AG04449 (cell line): ENCODE measurements around the gene ANKUB1.

Experiments
- CTCF ChIA-PET: fragments of 350-600 bp; formaldehyde crosslinking; extraction: SDS; loops from one replicate; lab custom pipeline; 2021; ENCODE audit warnings: antibody characterized with exemption; lab: Yijun Ruan, JAX
- POLR2A ChIA-PET: fragments of 400-600, 350-600 bp; formaldehyde crosslinking; extraction: SDS; loops from one replicate; lab custom pipeline; 2020; ENCODE audit warnings: antibody characterized with exemption, inconsistent platforms; lab: Yijun Ruan, JAX
- DNase-seq: peaks from one replicate; pipeline ENCODE4 v3.0.0-alpha.2; 2010; ENCODE audit warnings: low read depth, low spot score
- H3K4me3 ChIP-seq: 2 replicates; pipeline ENCODE4 v1.5.1; 2011; ENCODE audit warnings: low read depth, mild to moderate bottlenecking, control low read depth, low read length
- TF ChIP-seq, protein P1 (sequence below): IDR thresholded peaks from one replicate; pipeline ENCODE4 v1.5.1; 2011; ENCODE audit warnings: mild to moderate bottlenecking, moderate library complexity, low read length, control low read depth, inconsistent platforms; ENCODE audit not compliant: insufficient read depth; ENCODE audit errors: missing control alignments

Gene ANKUB1

DNA sequence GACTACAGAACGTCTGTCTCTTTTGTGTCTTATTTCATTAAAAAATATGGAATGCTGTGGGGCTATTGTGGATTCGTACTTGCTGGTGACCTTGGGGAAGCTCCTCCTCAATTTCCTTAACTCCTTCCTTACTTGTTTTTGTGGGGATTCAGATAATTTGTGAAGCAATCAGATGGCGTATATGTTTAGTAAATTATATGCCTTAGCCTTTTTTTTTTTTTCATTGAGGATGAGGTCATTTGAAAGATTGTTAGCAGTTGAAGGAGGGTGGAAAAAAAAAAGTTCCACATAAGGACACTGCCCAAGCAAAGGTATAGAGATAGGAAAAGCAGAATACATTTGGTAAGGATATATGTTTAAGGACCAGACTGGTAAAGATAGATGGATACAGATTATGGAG is 24.0 kb upstream of the ANKUB1 start:
- no peak for DNase-seq
- no peak overlapping the region for H3K4me3 ChIP-seq
- TF ChIP-seq, protein P1, sequence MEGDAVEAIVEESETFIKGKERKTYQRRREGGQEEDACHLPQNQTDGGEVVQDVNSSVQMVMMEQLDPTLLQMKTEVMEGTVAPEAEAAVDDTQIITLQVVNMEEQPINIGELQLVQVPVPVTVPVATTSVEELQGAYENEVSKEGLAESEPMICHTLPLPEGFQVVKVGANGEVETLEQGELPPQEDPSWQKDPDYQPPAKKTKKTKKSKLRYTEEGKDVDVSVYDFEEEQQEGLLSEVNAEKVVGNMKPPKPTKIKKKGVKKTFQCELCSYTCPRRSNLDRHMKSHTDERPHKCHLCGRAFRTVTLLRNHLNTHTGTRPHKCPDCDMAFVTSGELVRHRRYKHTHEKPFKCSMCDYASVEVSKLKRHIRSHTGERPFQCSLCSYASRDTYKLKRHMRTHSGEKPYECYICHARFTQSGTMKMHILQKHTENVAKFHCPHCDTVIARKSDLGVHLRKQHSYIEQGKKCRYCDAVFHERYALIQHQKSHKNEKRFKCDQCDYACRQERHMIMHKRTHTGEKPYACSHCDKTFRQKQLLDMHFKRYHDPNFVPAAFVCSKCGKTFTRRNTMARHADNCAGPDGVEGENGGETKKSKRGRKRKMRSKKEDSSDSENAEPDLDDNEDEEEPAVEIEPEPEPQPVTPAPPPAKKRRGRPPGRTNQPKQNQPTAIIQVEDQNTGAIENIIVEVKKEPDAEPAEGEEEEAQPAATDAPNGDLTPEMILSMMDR, result no peak
- CTCF ChIA-PET, result interaction anchor here (1.2 kb wide), 1 partner anchor 63 kb away, joined by 3 read pairs; no protein-coding TSS in a partner anchor
- POLR2A ChIA-PET, result no interaction called here

DNA sequence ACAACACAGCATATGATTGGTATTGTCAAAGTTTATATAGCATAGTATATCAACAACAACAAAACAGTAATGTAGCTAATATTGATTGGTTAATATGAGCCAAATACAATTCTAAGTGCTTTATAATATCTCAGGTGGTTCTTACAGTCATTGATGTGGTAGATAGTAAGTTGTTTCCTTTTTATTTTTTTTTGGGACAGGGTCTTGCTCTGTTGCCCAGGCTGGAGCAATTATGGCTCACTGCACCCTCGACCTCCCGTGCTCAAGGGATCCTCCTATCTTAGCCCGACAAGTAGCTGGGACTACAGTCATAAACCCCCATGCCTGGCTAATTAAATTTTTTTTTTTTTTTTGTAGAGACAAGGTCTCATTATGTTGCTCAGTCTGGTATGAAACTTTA is 23.4 kb upstream of the ANKUB1 start:
- ChIA-PET POLR2A (no interaction called here), CTCF (interaction anchor here (1.2 to 2.5 kb wide), 2 partner anchors 50 to 64 kb away, joined by 3 to 21 read pairs; no protein-coding TSS in a partner anchor)
- H3K4me3 ChIP-seq, result no peak overlapping the region
- TF ChIP-seq, protein P1, result no peak
- DNase-seq, result no peak

- no peak overlapping the region for H3K4me3 ChIP-seq
- TF ChIP-seq, protein P1, result no peak
- no peak for DNase-seq
- CTCF ChIA-PET, result interaction anchor here (1.2 to 2.6 kb wide), 3 partner anchors 43 to 64 kb away, joined by 3 to 21 read pairs (median 20); no protein-coding TSS in a partner anchor
- POLR2A ChIA-PET, result no interaction called here
These were observed 23.0 kb upstream of the ANKUB1 start for GRCh38 chr3:149815321-149815720.

DNA sequence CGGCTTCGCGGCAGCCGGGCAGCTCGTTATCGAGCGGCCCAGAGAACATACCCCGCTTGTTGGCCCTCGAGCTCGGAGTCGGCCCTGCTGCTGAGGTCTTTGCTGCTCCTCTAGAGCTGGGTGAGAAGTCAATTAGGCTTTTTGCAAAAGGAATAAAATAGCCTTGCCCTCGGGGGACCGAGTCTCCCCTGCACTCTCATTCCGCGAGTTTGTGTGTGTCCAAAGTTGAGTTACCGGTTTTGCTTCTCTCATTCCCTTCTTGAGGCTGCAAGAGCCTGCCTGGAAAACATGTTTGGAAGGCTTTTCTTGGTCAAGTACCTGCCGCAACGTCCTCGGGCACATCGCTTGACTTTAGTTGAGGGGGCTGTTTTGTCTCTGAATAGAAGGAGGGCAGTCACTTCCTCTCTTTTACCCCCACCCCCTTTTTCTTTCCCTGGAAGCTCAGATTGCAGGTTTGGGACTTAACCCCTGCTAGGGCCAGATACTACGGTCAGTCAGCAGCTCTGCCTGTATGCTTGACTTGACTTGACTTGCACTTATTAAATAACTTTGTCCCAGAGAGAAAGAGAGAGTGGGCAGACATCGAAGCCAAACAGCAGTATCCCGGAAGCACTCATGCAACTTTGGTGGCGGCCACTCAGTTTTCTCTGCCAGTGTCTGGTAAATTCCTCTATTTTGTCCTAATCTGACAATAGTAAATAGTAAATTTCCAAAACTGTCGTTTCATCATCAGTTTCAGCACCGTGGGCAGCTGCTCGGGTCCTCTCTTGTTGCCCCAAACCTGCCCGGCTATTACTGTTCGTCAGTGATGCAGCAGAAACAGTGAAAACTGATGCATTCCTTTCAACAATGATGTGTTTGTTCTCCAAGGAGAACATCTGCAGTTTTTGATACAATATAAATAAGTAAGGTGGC is 21.3 kb upstream of the ANKUB1 start:
- POLR2A ChIA-PET, result interaction anchor here (1.0 to 1.4 kb wide), 2 partner anchors 156 to 733 kb away, joined by 3 to 5 read pairs; partner anchors contain the start of genes EIF2A, SERP1 and WWTR1
- CTCF ChIA-PET, result interaction anchor here (0.8 to 2.6 kb wide), 6 partner anchors 9 to 96 kb away, joined by 3 to 21 read pairs (median 4); no protein-coding TSS in a partner anchor
- TF ChIP-seq, protein P1, result no peak
- peak overlapping the region; percentile 79 for H3K4me3 ChIP-seq
- DNase-seq, result no peak

DNA sequence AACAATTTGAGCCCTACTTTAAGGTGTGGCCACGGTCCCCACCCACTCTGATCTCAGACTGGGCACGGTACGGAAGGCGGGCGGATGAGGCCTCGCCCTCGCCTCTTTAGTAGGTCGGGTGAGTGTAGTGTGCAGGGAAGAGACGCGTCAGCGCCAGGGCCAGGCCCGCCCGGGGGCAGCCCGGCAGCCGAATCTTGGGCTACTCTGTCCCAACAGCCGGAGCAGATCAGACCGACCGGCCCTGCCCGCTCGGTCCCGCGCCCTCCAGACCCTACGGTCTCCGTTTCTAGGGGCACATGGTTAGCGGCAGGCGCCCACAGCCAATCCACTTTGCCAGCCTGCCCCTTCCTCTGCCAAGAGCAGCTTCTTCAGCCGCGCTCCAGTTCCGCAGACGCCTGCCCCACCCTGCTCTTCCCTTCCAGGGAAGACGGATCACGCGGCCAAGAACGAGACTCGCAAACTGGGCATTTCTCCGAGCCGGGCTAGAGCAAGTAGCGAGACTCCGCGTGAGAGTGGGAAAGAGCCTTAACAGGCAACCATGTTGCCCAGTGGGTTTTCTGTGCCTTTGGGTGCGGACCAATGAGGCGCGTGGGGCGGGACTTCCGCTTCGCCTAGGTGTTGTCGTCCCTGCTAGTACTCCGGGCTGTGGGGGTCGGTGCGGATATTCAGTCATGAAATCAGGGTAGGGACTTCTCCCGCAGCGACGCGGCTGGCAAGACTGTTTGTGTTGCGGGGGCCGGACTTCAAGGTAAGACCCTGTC is 20.4 kb upstream of the ANKUB1 start, which contains the start of gene RNF13:
Gene RNF13 (plus strand): TSS at position 610 of the 761 bp plus-strand sequence. CDS start 32,812 bp downstream, outside the sequence.
- ChIA-PET POLR2A (interaction anchor here (1.0 to 1.4 kb wide), 2 partner anchors 155 to 734 kb away, joined by 3 to 5 read pairs; partner anchors contain the start of genes EIF2A, SERP1 and WWTR1), CTCF (interaction anchor here (0.8 to 2.6 kb wide), 5 partner anchors 10 to 95 kb away, joined by 3 to 21 read pairs (median 5); no protein-coding TSS in a partner anchor)
- peak; percentile 78 for DNase-seq
- TF ChIP-seq, protein P1, result no peak
- peak within 1 kb of the TSS; percentile 79 for H3K4me3 ChIP-seq
